Measurements from ENCODE around the gene DGKK.
"Not testable (repeated sequence)": the region's sequence is repeated elsewhere in the genome, so short reads cannot be mapped to it uniquely, and the experiment has no call there.

Gene DGKK

DNA sequence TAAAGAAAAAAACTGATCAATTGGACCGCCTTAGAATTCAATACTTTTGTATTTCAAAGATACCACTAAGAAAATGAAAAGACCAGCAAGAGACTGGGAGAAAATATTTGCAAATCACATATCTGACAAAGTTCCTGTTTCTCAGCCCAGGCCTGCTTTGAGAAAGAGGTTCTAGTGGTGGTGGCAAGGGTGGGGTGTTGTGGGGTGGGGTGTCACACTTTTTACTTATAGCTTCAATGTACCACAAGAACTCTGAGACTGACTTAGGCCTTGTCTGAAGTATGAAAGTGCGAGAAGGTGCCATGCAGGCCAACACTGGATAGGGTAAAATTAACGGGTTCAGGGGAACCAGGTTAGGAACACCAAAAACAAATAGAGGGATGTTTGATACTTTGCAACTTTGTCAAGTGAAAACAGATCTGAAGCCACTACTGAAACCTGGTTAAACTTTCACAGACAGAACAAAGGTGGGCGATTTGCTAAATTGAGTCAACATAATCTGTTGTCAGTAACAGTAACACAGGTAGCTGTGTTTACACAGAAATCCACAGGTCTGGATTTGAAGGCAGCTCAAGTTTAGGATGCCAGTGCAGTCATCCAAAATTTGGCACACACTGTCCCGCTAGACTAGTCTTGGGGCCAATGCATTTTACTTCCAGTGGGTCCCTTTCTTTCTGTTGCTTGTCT, 88.8 kb downstream of the DGKK start:
- no peak overlapping the region for H3K4me3 ChIP-seq (ENCODE audit: low read depth, low read length)
- no peak for DNase-seq (ENCODE audit: low read depth)
- TF ChIP-seq, protein P1, sequence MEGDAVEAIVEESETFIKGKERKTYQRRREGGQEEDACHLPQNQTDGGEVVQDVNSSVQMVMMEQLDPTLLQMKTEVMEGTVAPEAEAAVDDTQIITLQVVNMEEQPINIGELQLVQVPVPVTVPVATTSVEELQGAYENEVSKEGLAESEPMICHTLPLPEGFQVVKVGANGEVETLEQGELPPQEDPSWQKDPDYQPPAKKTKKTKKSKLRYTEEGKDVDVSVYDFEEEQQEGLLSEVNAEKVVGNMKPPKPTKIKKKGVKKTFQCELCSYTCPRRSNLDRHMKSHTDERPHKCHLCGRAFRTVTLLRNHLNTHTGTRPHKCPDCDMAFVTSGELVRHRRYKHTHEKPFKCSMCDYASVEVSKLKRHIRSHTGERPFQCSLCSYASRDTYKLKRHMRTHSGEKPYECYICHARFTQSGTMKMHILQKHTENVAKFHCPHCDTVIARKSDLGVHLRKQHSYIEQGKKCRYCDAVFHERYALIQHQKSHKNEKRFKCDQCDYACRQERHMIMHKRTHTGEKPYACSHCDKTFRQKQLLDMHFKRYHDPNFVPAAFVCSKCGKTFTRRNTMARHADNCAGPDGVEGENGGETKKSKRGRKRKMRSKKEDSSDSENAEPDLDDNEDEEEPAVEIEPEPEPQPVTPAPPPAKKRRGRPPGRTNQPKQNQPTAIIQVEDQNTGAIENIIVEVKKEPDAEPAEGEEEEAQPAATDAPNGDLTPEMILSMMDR (IDR thresholded peaks at IDR 0.05; ENCODE audit: low read depth, low read length, missing control alignments), result no peak

DNA sequence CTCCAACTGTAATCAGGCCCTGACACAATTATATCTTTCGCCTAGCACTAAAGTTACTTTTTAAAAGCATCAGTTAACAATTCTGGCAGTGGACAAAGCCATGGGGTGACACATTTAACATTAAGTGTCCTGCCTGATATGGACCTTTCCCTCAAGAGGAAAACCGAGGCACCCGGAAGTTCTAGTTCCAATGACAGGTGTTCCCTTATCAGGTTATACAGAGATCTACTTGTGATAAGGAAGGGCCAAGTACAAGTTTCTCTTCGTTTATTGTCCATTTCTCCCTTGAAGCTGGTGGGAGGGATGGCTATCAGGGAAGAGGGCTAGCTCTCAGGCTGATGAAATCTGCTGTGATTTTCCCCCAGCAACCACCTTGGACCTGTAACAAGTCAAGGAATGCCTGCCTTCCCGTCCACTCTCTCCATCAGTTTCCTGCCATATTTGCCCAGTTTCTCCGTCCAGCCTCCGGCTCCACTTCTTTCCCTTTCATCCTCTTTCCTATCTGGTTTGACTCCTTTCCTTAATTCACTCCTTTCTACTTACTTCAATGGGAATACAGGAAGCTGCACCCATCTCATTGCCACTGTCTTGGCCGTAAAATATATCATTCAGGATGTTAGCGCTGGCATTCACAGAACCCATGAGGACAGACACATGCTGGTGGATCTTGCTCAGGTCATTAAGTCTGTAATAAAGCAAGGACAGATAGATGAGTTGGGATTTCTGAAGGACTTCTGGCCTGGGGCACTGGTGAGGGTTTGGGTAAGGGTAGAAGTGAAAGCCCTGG, 95.0 kb downstream of the DGKK start:
- DNase-seq (ENCODE audit: low read depth), result no peak
- TF ChIP-seq, protein P1 (IDR thresholded peaks at IDR 0.05; ENCODE audit: low read depth, low read length, missing control alignments), result no peak
- H3K4me3 ChIP-seq (ENCODE audit: low read depth, low read length), result no peak overlapping the region

DNA sequence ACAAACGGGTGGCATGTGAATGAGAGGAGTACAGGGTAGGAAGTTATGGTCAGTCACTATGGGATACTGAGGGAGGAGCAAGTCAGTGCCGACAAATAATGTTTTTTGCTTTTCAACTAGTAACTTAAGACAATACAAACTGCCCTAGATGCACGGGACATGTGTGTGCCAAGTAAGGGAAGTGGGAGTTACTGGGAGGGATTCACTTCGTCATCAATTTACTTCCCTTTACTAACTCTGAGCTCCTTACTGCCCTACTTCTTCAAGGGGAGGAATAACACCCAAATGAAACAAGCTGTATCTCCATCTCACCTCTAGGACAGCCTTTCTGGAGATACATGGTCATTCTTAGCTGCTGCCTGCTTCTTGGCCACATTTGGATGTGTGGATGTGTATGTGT, 97.7 kb downstream of the DGKK start:
- no peak overlapping the region for H3K4me3 ChIP-seq (ENCODE audit: low read depth, low read length)
- TF ChIP-seq, protein P1 (IDR thresholded peaks at IDR 0.05; ENCODE audit: low read depth, low read length, missing control alignments), result no peak
- no peak for DNase-seq (ENCODE audit: low read depth)

DNA sequence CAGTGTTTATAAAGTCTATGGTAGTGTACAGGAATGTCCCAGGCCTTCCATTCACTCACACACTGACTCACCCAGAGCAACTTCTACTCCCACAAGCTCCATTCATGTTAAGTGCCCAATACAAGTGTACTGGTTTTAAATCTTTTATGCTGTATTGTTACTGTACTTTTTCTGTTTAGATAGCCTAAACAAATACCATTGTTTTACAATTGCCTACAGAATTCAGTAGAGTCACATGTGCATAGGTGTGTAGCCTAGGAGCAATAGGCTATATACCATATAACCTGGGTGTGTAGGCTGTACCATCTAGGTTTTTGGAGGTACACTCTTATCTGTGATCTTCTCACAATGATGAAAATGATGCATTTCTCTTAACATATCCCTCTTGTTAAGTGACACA, 126.7 kb downstream of the DGKK start:
- TF ChIP-seq, protein P1 (IDR thresholded peaks at IDR 0.05; ENCODE audit: low read depth, low read length, missing control alignments), result no peak
- no peak for DNase-seq (ENCODE audit: low read depth)

DNA sequence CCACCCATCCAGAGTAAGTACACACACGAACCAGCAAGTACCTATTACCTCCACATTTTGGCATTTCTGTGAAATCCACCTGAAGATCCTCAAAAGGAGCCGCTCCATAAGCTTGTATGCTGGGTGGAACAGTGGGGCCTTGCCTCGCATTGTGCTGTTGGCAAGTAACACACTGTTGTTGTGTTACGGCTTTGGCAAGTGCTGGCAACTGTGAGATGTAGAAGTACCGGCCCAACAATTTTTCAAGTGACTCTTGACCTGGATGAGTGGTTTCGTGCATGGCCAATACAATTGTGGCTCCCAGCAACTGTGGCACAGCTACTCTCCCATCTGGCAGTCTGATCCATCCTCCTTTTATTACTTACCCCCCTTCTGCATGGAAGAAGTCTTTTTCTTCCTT, 137.3 kb downstream of the DGKK start:
- H3K4me3 ChIP-seq (ENCODE audit: low read depth, low read length), result no peak overlapping the region
- no peak for DNase-seq (ENCODE audit: low read depth)
- TF ChIP-seq, protein P1 (IDR thresholded peaks at IDR 0.05; ENCODE audit: low read depth, low read length, missing control alignments), result no peak

More for the DNA sequence above, 126.7 kb downstream of the DGKK start:
- no peak overlapping the region for H3K4me3 ChIP-seq (ENCODE audit: low read depth, low read length)

DNA sequence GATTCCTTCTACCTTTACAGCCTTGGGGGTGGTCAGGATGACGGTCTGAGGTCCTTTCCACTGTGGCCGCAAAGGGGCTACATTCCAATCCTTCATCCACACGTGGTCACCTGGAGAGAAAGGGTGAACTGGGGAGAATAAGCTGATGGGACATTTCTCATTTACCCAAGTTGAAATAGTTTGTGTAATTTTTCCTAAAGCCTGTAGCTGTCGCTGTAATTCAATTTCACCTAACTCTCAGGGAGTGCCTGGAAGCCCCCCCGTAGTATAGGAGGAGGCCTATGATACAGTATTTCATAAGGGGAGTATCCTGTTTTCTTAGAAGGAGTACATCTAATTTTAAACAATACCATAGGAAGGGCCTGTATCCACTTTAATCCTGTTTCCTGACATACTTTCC, 138.0 kb downstream of the DGKK start:
- DNase-seq (ENCODE audit: low read depth); H3K4me3 ChIP-seq (ENCODE audit: low read depth, low read length): not testable (repeated sequence)

DNA sequence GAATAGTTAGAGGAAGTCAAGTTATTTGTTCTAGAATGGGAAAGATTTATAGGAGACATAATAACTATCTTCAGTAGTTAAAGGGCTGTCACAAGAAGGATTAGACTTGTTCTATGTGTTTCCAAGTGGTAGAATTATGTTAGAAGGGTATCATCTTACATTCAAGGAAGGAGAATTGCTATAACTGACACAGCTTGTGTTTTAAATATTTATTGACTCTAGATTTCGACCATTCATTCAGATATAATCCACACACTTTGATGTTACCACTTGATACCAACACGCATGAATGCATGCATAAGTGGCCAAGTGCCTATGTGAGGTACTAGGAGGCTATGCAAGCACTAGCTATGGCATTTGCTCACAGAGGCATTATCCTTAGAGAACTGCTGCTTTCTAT, 143.4 kb downstream of the DGKK start:
- TF ChIP-seq, protein P1 (IDR thresholded peaks at IDR 0.05; ENCODE audit: low read depth, low read length, missing control alignments), result no peak
- no peak overlapping the region for H3K4me3 ChIP-seq (ENCODE audit: low read depth, low read length)
- DNase-seq (ENCODE audit: low read depth), result no peak
